Measurements from ENCODE around the gene MYO1H.
"Not testable (repeated sequence)": the region's sequence is repeated elsewhere in the genome, so short reads cannot be mapped to it uniquely, and the experiment has no call there.

The MYO1H gene

GRCh38 chr12:109347589-109347988, at the start of gene MYO1H:
TSS of gene MYO1H (plus strand) at chr12:109347900. CDS start at chr12:109347961, 61 bp downstream.
- no peak for DNase-seq

GRCh38 chr12:109299849-109300248, 47.9 kb upstream of the MYO1H start:
- no peak for DNase-seq

- no peak for DNase-seq
These were observed 46.0 kb upstream of the MYO1H start for GRCh38 chr12:109301643-109302168.

DNA sequence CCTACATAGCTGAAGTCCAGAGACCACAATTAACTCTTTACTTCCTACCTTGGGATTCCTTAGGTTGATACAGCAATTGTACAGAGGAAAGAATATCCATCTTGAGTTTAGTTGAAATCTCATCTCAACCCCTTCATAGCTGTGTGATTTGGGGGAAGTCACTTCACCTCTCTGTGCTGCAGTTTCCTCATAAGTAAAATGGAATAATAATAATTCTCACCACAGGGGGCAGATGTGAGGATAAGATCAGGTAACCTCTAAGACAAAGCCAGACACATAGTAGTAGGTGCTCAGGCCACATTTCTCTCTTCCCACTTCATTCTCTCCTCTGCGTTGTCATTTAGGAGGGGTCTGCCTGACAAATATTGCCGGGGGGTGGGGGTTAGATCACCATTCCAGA, 45.3 kb upstream of the MYO1H start:
- DNase-seq = no peak

GRCh38 chr12:109302770-109303169, 44.9 kb upstream of the MYO1H start:
- DNase-seq = no peak

- DNase-seq = no peak
These were observed 43.2 kb upstream of the MYO1H start for GRCh38 chr12:109304485-109304884.

- no peak for DNase-seq
These were observed 42.2 kb upstream of the MYO1H start for GRCh38 chr12:109305547-109305946.

DNA sequence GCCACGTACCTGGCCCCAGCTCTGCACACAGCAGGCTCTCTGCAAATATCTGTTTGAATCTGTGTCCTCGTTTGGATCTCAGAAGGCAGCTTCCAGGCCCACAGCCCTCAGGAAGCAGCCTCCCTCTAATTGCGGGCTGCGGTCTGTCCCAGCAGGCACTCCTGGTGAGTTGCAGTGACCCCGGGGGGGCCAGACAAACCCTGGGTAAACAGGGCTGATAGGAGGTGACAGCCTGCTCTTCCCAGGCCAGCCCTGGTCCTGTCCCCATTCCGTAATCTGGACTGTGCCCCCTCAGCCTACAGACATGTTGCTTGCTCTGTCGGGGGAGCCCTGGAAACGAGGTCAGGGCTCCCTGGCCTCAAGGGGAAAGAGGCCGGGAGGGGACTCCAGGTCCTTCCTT, 40.6 kb upstream of the MYO1H start:
- DNase-seq = no peak

- no peak for DNase-seq
These were observed 38.9 kb upstream of the MYO1H start, which contains the start of gene FOXN4 for GRCh38 chr12:109308534-109309380. TSS of gene FOXN4 (minus strand) at chr12:109309284. CDS start at chr12:109308321, 963 bp downstream.

DNA sequence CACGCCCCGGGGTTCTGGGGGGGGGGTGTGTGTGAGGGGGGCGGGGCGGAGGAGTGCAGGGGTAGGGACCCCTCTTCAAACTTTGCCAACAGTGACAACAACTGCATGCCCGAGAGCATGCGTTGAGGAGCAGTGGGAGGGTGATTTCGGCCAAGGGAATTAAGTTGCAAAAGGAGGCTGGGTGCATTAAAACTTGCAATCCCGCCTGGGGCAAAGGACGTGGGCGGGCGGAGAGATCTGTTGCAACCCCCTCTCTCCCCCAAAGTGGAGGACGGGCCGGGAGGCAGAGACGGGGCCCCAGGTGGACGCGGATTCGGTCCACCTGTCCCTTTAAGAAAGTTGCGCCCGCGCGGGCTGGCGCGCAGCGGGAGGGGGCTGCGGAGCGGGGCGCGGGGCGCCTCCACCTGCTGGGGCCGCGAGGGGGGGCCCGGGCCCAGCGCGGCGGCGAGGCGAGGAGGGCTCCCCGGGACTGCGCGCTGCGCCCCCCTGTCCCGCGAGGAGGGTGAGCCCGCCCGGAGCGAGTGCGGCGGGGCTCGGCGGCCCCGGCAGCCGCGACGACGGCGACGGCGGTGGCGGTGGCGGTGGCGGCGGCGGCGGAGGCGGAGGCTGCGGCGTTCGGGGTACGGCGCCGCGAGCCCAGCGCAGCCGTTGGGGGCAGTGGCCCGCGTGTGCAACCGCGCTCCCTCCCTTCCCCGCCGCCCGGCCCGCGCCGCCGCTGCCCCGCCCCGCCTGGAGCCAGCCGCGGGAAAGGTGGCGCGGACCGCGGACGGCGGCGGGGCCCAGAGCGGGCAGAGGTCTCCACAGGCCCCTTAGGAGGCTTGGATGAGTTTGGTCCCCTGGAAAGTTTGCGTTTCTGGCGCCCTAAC, 38.1 kb upstream of the MYO1H start:
- no peak for DNase-seq

GRCh38 chr12:109310247-109311125, 37.2 kb upstream of the MYO1H start:
- no peak for DNase-seq

DNA sequence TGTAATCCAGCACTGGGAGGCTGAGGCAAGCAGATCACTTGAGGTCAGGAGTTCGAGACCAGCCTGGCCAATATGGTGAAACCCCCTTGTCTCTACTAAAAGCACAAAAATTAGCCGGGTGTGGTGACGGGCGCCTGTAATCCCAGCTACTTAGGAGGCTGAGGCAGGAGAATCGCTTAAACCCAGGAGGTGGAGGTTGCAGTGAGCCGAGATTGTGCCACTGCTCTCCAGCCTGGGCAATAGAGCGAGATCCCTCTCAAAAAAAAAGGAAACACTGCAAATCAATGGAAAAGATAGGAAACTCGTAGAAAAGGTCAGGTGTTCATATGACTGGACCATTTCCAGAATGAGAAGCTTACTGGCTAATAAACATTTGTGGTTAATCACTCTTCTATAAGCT, 26.4 kb upstream of the MYO1H start:
- not testable (repeated sequence) for DNase-seq

DNA sequence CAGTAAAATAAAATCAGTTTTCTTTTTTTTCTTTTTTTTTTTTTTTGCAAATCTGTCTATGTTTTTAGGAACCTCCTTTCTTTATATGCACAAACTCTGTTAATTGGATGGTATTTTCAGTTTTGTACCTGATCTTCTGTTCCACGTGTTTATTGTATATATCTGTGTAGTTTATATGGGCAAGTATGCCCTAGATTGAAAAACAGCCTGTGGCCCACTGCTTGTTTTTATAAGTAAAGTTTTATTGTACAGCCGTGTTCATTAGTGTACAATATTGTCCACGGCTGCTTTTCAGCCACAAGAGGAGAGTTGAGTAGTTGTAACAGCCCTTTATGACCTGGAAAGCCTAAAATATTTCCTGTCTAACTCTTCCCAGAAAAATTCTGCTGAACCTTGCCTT, 18.7 kb upstream of the MYO1H start:
- DNase-seq = no peak

GRCh38 chr12:109329686-109330085, 18.0 kb upstream of the MYO1H start:
- DNase-seq = no peak

DNA sequence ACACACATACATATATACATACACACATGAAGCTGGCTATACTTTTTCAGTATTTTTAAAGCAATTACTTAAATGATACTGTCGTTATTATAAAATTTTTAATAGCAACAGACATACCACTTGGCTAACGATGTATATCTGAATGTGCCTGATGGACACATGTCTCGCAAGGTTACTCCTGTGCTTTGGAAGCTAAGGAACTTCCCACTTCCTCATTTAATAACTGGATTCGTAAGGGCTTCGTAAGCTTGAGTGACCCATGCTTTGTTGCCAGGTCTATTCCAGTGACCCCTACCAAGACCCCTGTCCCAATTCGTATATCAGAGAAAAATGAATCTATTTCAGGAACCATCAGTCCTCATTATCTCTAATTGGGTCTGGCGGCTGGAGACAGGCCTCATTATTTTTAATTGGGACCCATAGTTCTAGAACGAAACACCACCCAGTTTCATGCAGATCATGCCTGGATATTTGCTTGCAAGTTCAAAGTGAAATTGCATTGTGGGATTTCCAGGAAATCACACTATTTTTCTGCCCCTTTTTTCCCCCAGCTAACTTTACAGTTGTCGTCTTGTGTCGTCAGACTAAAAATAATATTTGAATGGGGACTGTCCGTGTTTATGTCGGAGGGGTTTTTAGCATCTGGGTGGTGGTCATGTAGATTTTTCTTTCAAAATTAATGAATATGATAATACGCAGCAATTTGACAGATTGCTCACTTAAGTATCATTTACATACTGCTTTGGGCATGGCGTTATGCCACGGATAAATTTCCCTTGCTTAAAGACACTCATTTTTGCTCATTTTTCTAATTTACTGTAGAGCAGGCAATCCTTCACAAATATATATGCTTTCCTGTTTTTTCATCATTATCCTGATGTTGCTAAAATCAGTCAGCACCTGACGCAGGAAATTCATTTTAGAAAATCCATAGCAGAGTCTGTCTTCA, 17.1 kb upstream of the MYO1H start:
- no peak for DNase-seq

DNA sequence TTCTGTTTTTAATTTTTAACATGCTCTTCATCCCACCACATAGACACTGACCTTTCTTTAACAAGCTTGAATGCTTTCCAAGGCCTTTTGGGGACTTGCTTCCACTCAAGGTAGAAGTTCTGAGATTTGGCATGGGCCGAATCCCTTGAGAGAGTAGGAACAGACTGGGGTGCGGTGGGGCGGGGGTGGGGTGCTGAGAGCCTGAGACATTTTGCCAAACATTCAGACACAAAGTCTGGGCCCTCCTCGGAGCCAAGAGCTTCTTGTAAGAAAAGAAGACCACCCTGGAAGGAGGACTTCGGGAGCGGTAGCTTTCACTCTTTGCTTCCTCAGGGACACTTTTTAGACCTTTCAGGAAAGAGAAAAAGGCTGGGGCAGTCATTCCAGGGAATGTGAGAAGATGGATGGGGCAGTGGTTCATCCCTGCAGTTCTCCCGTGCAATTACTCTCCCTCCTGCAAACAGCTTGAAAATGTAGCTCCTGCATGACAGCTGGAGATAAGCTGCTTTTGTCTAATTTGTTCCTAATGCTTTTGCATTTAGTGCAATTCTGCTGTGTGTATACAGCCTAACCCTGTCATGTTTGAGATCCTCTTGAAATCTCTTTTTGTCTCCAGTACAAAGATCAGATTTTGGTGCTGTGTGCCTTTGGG, 16.3 kb upstream of the MYO1H start:
- DNase-seq = no peak

DNA sequence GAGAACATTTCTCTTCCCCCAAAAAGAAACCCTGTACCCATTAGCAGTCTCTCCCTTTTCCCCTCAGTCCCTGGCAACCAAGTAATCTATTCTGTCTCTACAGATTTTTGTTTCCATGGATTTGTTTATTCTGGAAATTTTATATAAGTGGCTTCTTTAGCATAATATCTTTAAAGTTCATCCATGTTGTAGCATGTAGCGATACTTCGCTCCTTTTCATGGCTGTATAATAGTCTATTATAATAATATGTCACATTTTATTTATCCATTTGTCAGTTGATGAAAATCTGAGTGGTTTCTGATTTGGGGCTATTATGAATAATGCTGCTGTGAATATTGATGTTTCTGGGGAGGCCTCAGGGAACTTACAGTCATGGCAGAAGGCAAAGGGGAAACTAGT, 12.8 kb upstream of the MYO1H start:
- no peak for DNase-seq

DNA sequence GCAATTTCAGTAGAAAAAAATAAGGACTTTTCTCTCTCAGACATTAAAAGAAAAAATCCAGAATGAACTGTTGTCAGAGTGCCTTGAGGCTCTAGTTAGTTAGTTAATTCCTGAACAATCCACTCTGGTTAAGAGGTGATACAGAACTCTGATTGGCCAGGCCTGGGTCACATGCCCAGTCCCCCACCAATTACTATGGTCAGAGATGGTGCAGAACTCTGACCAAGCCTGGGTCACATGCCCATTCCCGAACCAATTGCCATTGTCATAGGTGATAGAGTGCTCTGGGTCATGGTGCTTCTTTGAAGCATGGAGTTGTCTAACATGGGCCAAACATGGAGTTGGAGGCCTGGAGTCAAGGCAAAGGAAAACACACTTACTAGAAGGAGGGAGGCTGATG, 11.1 kb upstream of the MYO1H start:
- no peak for DNase-seq

- DNase-seq = no peak
These were observed 4.0 kb upstream of the MYO1H start for GRCh38 chr12:109343677-109344076.

DNA sequence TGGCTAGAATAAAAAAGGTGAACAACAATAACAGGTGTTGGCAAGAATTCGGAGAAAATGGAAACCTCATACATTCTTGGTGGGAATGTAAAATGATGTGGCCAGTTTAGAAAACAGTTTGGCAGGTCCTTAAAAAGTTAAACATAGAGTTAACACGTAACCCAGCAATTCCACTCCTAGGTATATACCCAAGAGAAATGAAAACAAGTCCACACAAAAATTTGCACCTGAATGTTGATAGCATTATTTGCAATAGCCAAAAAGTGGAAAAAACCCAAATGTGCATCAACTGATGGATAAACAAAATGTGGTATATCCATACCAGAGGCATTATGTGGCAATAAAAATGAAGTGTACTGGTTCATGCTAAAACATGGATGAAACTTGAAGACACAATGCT, 2.3 kb upstream of the MYO1H start:
- DNase-seq = no peak

- no peak for DNase-seq
These were observed 780 bp upstream of the MYO1H start for GRCh38 chr12:109346920-109347319.

Data from CD4-positive, alpha-beta T cell treated with Interleukin-4 for 4 hours (primary cell).